AG04450 (cell line): Measurements from ENCODE around the gene ITK. TPM values are rescaled to one million over a fixed set of nuclear protein-coding genes. Genes with fewer than 3 reads are reported as not detected.

Experiments
- CTCF ChIA-PET: fragments of 300-600, 350-600 bp; formaldehyde crosslinking; extraction: SDS; loops from one replicate; lab custom pipeline; 2022; ENCODE audit warnings: antibody characterized with exemption, inconsistent platforms; lab: Charles Lee
- POLR2A ChIA-PET: fragments of 350-600 bp; formaldehyde crosslinking; extraction: SDS; loops from one replicate; lab custom pipeline; 2021; ENCODE audit warnings: antibody characterized with exemption, inconsistent platforms; lab: Yijun Ruan, JAX
- DNase-seq: peaks from one replicate; pipeline ENCODE4 v3.0.0-alpha.2; 2011; ENCODE audit warnings: low read depth, low spot score
- H3K27ac ChIP-seq: one replicate; pipeline ENCODE4 v1.5.1; 2012; ENCODE audit warnings: low read depth, low read length, control low read depth
- H3K27me3 ChIP-seq: one replicate; pipeline ENCODE4 v1.6.0; 2012; ENCODE audit warnings: low read length; ENCODE audit not compliant: control insufficient read depth, insufficient read depth
- H3K4me3 ChIP-seq: 2 replicates; pipeline ENCODE4 v1.5.1; 2011; ENCODE audit warnings: mild to moderate bottlenecking, low read depth, low read length, control low read depth
- H3K9me3 ChIP-seq: 2 replicates; pipeline ENCODE4 v1.5.1; 2012; ENCODE audit warnings: low read length; ENCODE audit not compliant: control insufficient read depth, insufficient read depth
- CTCF ChIP-seq: IDR thresholded peaks from 2 replicates; pipeline ENCODE4 v1.5.1; 2011; ENCODE audit warnings: low read depth, low read length, control low read depth, inconsistent platforms
- polyA plus RNA-seq: library from polyadenylated mRNA; depleted of rRNA; stranded (reverse); fragments of >200 nt; gene quantifications from 2 replicates; pipeline ENCODE4 v1.2.3, GENCODE V29; 2011

ITK gene
- polyA plus RNA-seq, 1 experiment: not detected

- Histone ChIP-seq H3K27ac (no peak overlapping the region), H3K27me3 (no peaks in the 10 kb centered on the region), H3K9me3 (no peaks in the 10 kb centered on the region), H3K4me3 (no peak overlapping the region)
- no peak for TF ChIP-seq CTCF
- POLR2A ChIA-PET: no interaction called here
- CTCF ChIA-PET: no interaction called here
- DNase-seq: no peak
These were observed 112.0 kb downstream of the ITK start for GRCh38 chr5:157292599-157292998.

GRCh38 chr5:157294407-157295091 is 113.9 kb downstream of the ITK start:
- no peak overlapping the region for H3K27ac ChIP-seq
- no peak overlapping the region for H3K4me3 ChIP-seq
- no peaks in the 10 kb centered on the region for H3K27me3 ChIP-seq
- ChIA-PET CTCF (interaction anchor here (1.1 kb wide), 1 partner anchor 449 kb away, joined by 3 read pairs; the partner anchor contains the start of gene LSM11), POLR2A (no interaction called here)
- no peak for TF ChIP-seq CTCF
- no peak for DNase-seq
- H3K9me3 ChIP-seq: no peaks in the 10 kb centered on the region

- H3K9me3 ChIP-seq: no peaks in the 10 kb centered on the region
- H3K4me3 ChIP-seq: no peak overlapping the region
- ChIA-PET POLR2A (no interaction called here), CTCF (no interaction called here)
- no peak overlapping the region for H3K27ac ChIP-seq
- no peak for DNase-seq
- TF ChIP-seq CTCF: no peak
- no peaks in the 10 kb centered on the region for H3K27me3 ChIP-seq
These were observed 114.6 kb downstream of the ITK start for GRCh38 chr5:157295247-157295646.

- CTCF ChIA-PET: interaction anchor here (0.6 to 1.2 kb wide), 4 partner anchors 12 to 100 kb away, joined by 3 read pairs; no protein-coding TSS in a partner anchor
- no peaks in the 10 kb centered on the region for H3K9me3 ChIP-seq
- no peak overlapping the region for H3K27ac ChIP-seq
- peaks cover 2% of the 10 kb centered on the region for H3K27me3 ChIP-seq
- H3K4me3 ChIP-seq: no peak overlapping the region
- POLR2A ChIA-PET: no interaction called here
- DNase-seq: no peak
- no peak for TF ChIP-seq CTCF
These were observed 119.9 kb downstream of the ITK start for GRCh38 chr5:157300564-157300963.

- no peaks in the 10 kb centered on the region for H3K9me3 ChIP-seq
- H3K27ac ChIP-seq: no peak overlapping the region
- CTCF ChIA-PET: interaction anchor here (0.6 kb wide), 2 partner anchors 29 to 101 kb away, joined by 3 read pairs; no protein-coding TSS in a partner anchor
- no peak for DNase-seq
- H3K4me3 ChIP-seq: no peak overlapping the region
- POLR2A ChIA-PET: no interaction called here
- peaks cover 2% of the 10 kb centered on the region for H3K27me3 ChIP-seq
- no peak for TF ChIP-seq CTCF
These were observed 120.4 kb downstream of the ITK start for GRCh38 chr5:157301066-157301465.
